ENCODE results near the gene DNAH9. TPM values are rescaled to one million over a fixed set of nuclear protein-coding genes. Genes with fewer than 3 reads are reported as not detected.

The DNAH9 gene
- total RNA-seq, 4 donors from 2014 or later, result 0.13 to 0.19 TPM; not detected in 2

DNA sequence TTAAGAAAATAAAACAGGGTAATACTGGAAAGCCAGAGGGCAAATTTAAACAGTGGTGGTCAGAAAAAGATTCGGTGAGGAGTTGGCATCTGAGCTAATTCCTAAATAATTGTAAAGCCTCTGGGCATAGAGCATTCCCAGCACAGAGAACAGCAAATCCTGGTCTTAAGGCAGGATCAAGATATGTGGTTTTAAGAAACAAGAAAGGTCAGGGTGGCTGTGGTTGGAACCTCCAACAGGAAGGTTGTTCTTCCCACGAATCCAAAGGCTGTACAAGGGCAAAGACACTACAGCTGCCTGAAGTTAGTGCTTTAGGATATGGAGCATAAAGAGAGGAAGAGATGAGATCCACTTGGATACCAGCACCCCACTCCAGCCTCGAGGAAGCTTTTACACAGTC lies 284.4 kb downstream of the DNAH9 start:
- Histone ChIP-seq H3K36me3 (no peaks in the 10 kb centered on the region), H3K9me3 (no peaks in the 10 kb centered on the region), H3K4me3 (no peak overlapping the region), H3K4me1 (no peaks in the 10 kb centered on the region), H3K27ac (no peak overlapping the region), H3K27me3 (no peaks in the 10 kb centered on the region)
- TF ChIP-seq, protein P1, sequence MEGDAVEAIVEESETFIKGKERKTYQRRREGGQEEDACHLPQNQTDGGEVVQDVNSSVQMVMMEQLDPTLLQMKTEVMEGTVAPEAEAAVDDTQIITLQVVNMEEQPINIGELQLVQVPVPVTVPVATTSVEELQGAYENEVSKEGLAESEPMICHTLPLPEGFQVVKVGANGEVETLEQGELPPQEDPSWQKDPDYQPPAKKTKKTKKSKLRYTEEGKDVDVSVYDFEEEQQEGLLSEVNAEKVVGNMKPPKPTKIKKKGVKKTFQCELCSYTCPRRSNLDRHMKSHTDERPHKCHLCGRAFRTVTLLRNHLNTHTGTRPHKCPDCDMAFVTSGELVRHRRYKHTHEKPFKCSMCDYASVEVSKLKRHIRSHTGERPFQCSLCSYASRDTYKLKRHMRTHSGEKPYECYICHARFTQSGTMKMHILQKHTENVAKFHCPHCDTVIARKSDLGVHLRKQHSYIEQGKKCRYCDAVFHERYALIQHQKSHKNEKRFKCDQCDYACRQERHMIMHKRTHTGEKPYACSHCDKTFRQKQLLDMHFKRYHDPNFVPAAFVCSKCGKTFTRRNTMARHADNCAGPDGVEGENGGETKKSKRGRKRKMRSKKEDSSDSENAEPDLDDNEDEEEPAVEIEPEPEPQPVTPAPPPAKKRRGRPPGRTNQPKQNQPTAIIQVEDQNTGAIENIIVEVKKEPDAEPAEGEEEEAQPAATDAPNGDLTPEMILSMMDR (IDR thresholded peaks at IDR 0.05), result no peak
- no peak for TF ChIP-seq POLR2A (IDR thresholded peaks at IDR 0.05)
- DNase-seq, result no peak

GRCh38 chr17:11885051-11885450 lies 286.8 kb downstream of the DNAH9 start:
- no peaks in the 10 kb centered on the region for H3K36me3 ChIP-seq
- no peaks in the 10 kb centered on the region for H3K4me1 ChIP-seq
- no peak for DNase-seq
- no peaks in the 10 kb centered on the region for H3K27me3 ChIP-seq
- TF ChIP-seq, protein P1 (IDR thresholded peaks at IDR 0.05), result no peak
- no peak for TF ChIP-seq POLR2A (IDR thresholded peaks at IDR 0.05)
- H3K27ac ChIP-seq, result no peak overlapping the region
- H3K4me3 ChIP-seq, result no peak overlapping the region
- H3K9me3 ChIP-seq, result no peaks in the 10 kb centered on the region

- no peaks in the 10 kb centered on the region for H3K27me3 ChIP-seq
- H3K36me3 ChIP-seq, result no peaks in the 10 kb centered on the region
- H3K4me3 ChIP-seq, result no peak overlapping the region
- H3K4me1 ChIP-seq, result no peaks in the 10 kb centered on the region
- no peak for DNase-seq
- TF ChIP-seq, protein P1 (IDR thresholded peaks at IDR 0.05), result no peak
- H3K9me3 ChIP-seq, result no peaks in the 10 kb centered on the region
- H3K27ac ChIP-seq, result no peak overlapping the region
Observed at GRCh38 chr17:11889266-11889665, 291.0 kb downstream of the DNAH9 start.

DNA sequence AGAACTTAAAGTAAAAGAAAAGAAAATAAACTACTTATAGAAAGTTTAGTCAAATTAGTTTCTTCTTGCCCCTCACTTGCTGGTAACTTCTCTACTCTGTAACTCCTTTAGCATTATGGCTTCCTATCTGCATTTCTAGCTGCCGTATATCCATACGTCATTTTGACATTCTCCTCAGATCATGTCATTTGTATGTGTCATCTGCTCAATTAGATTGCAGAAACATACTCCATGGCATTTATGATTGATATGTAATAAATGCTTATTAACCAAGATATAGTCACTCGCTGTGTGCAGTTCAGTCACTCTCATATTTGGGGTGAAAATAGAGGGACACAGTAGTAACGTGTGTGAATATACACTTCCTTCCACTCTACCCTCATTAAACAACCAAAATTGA lies 295.6 kb downstream of the DNAH9 start:
- H3K36me3 ChIP-seq, result no peaks in the 10 kb centered on the region
- H3K27ac ChIP-seq, result no peak overlapping the region
- TF ChIP-seq, protein P1 (IDR thresholded peaks at IDR 0.05), result no peak
- no peak for TF ChIP-seq POLR2A (IDR thresholded peaks at IDR 0.05)
- H3K4me1 ChIP-seq, result no peaks in the 10 kb centered on the region
- no peaks in the 10 kb centered on the region for H3K9me3 ChIP-seq
- no peaks in the 10 kb centered on the region for H3K27me3 ChIP-seq
- DNase-seq, result no peak
- H3K4me3 ChIP-seq, result no peak overlapping the region

GRCh38 chr17:11896199-11896598 lies 297.9 kb downstream of the DNAH9 start:
- Histone ChIP-seq H3K36me3 (no peaks in the 10 kb centered on the region), H3K4me3 (no peak overlapping the region), H3K4me1 (no peaks in the 10 kb centered on the region), H3K9me3 (no peaks in the 10 kb centered on the region), H3K27me3 (no peaks in the 10 kb centered on the region), H3K27ac (no peak overlapping the region)
- no peak for DNase-seq
- no peak for TF ChIP-seq POLR2A (IDR thresholded peaks at IDR 0.05)
- TF ChIP-seq, protein P1 (IDR thresholded peaks at IDR 0.05), result no peak

Data from Peyer's patch (tissue), 4 donors.